Astrocyte of the hippocampus (primary cell): ENCODE results near the gene GADD45A.

Experiments
- DNase-seq: peaks from one replicate; pipeline ENCODE4 v3.0.0; 2011; ENCODE audit warnings: low read depth, low spot score

Gene GADD45A

GRCh38 chr1:67668660-67669059 is 16.3 kb upstream of the GADD45A start:
- DNase-seq = no peak

GRCh38 chr1:67672260-67672803 is 12.7 kb upstream of the GADD45A start:
- no peak for DNase-seq

- DNase-seq = no peak
These were observed 11.4 kb upstream of the GADD45A start for GRCh38 chr1:67673468-67674201.

GRCh38 chr1:67674260-67675011 is 10.6 kb upstream of the GADD45A start:
- peak; percentile 39 for DNase-seq

- peak; percentile 25 for DNase-seq
These were observed 9.2 kb upstream of the GADD45A start for GRCh38 chr1:67675800-67676199.

GRCh38 chr1:67676287-67676686 is 8.7 kb upstream of the GADD45A start:
- DNase-seq = no peak

GRCh38 chr1:67676946-67677345 is 8.1 kb upstream of the GADD45A start:
- no peak for DNase-seq

- no peak for DNase-seq
These were observed 7.6 kb upstream of the GADD45A start for GRCh38 chr1:67677408-67677807.

GRCh38 chr1:67677930-67678329 is 7.1 kb upstream of the GADD45A start:
- no peak for DNase-seq

- DNase-seq = no peak
These were observed 5.3 kb upstream of the GADD45A start for GRCh38 chr1:67679691-67680090.

- no peak for DNase-seq
These were observed 4.5 kb upstream of the GADD45A start for GRCh38 chr1:67680486-67680885.

- DNase-seq = peak; percentile 71
These were observed 2.3 kb upstream of the GADD45A start for GRCh38 chr1:67682659-67683197.

- peak; percentile 73 for DNase-seq
These were observed 1.7 kb upstream of the GADD45A start for GRCh38 chr1:67683316-67683715.

- DNase-seq = peak; percentile 48
These were observed 1.1 kb upstream of the GADD45A start for GRCh38 chr1:67683766-67684525.

- no peak for DNase-seq
These were observed 405 bp upstream of the GADD45A start for GRCh38 chr1:67684526-67685066.

- DNase-seq = peak; percentile 59
These were observed 711 bp downstream of the GADD45A start for GRCh38 chr1:67685558-67686266.

- peak; percentile 95 for DNase-seq
These were observed 1.5 kb downstream of the GADD45A start for GRCh38 chr1:67686267-67687197.

GRCh38 chr1:67687198-67687545 is 2.2 kb downstream of the GADD45A start:
- DNase-seq = no peak

GRCh38 chr1:67687649-67688048 is 2.6 kb downstream of the GADD45A start:
- DNase-seq = peak; percentile 79
